Measurements from ENCODE around the gene CLCA4.

CLCA4 gene

DNA sequence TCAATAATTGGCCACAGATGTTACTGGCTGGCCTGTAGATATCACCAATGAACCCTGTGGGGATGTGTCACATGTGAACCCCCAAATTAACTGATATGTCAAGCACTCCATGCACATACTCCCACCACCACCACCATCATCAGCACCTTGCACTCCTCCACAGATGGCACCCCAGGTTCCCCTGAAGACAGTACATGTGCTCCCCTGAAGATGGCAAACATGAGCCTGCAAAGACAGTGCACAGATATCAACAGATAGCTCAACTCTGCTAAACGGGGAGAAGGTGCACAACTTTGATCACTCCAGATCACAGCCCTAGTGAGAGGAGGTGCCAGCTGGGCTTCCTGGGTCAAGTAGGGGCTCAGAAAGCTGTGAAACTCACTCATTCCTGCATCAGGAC, 74.4 kb downstream of the CLCA4 start:
- FAIRE-seq, result no peak
